HCT116 (cell line): Measurements from ENCODE around the gene ANKRD10.

Experiments used
- ATF3 ChIP-seq: IDR thresholded peaks from 2 replicates; pipeline ENCODE4 v1.6.1; 2012
- CTCF ChIP-seq, 3 experiments: fragments of 200-600 bp in 1 of 3; sonication (generic) in 1 of 3; IDR thresholded peaks in 2 of 3; conservative IDR thresholded peaks in 1 of 3; 2 replicates each; pipeline ENCODE4 v1.5.1; 2012 to 2017; ENCODE audit warnings: low read depth in 2 of 3, low read length in 2 of 3, antibody characterized with exemption in 1 of 3, borderline replicate concordance in 1 of 3, control low read depth in 1 of 3, mild to moderate bottlenecking in 1 of 3, mixed read lengths in 1 of 3, mixed run types in 1 of 3, moderate library complexity in 1 of 3; ENCODE audit not compliant: insufficient read depth in 1 of 3
- EZH2 ChIP-seq: fragments of 200-600 bp; sonication (generic); IDR thresholded peaks from 2 replicates; pipeline ENCODE4 v1.6.1; 2017; ENCODE audit warnings: antibody characterized with exemption, mixed run types
- EZH2phosphoT487 ChIP-seq: fragments of 200-600 bp; IDR thresholded peaks from 2 replicates; pipeline ENCODE4 v1.6.1; 2018; ENCODE audit warnings: antibody characterized with exemption, borderline replicate concordance
- MAX ChIP-seq: IDR thresholded peaks from 2 replicates; pipeline ENCODE4 v1.6.1; 2012
- POLR2A ChIP-seq: IDR thresholded peaks from 2 replicates; pipeline ENCODE4 v1.7.0; 2011; ENCODE audit warnings: borderline replicate concordance; ENCODE audit not compliant: insufficient read depth, insufficient read length; ENCODE audit errors: extremely low read depth
- POLR2AphosphoS5 ChIP-seq: IDR thresholded peaks from 2 replicates; pipeline ENCODE4 v1.6.1; 2011; ENCODE audit warnings: mild to moderate bottlenecking, low read depth, low read length, moderate library complexity
- RAD21 ChIP-seq: IDR thresholded peaks from 2 replicates; pipeline ENCODE4 v1.6.1; 2012; ENCODE audit warnings: low read depth, mild to moderate bottlenecking
- REST ChIP-seq: IDR thresholded peaks from 2 replicates; pipeline ENCODE4 v1.6.1; 2012; ENCODE audit warnings: low read depth
- SRF ChIP-seq: IDR thresholded peaks from 2 replicates; pipeline ENCODE4 v1.6.1; 2012; ENCODE audit warnings: low read depth
- ZNF274 ChIP-seq: fragments of 200-500 bp; sonication (Bioruptor generic); IDR thresholded peaks from 2 replicates; pipeline ENCODE4 v1.6.1; 2014; ENCODE audit warnings: mild to moderate bottlenecking, low read depth, low read length, inconsistent platforms

- TF ChIP-seq EZH2phosphoT487 = no peak
- TF ChIP-seq SRF = no peak
- no peak for TF ChIP-seq ZNF274
- peak; percentile 6 for TF ChIP-seq POLR2A
- TF ChIP-seq CTCF (IDR thresholded peaks at IDR 0.05 in 2 of 3, conservative IDR thresholded peaks at IDR 0.05 in 1 of 3; ENCODE audit: borderline replicate concordance in 1 of 3, insufficient read depth in 1 of 3, low read depth in 2 of 3, low read length in 2 of 3) = peak in 2 of 3 experiments; percentile 73 to 80; a peak in 4 of 6 replicates
- TF ChIP-seq REST = no peak
- TF ChIP-seq POLR2AphosphoS5 = peak; percentile 53; the same call in 1 of the 2 replicates
- no peak for TF ChIP-seq EZH2
- no peak for TF ChIP-seq MAX
- no peak for TF ChIP-seq ATF3
- no peak for TF ChIP-seq RAD21
Measured at GRCh38 chr13:110915057-110915873, at the start of gene ANKRD10.
